ENCODE measurements around the gene IGFLR1.

GRCh38 chr19:35748106-35749020 is 6.1 kb upstream of the IGFLR1 start, which contains the start of gene LIN37:
- peak; percentile 79 to 97 for TF ChIP-seq POLR2A (IDR thresholded peaks at IDR 0.05)
- TF ChIP-seq CTCF (IDR thresholded peaks at IDR 0.05), result peak in 3 of 5 experiments; percentile 14 to 59 (median 42)
- TF ChIP-seq EP300 (IDR thresholded peaks at IDR 0.05), result peak; percentile 94 to 96

Data from tibial nerve (tissue), 4 donors.